ENCODE results near the gene USP2.
"Not testable (repeated sequence)": the region's sequence is repeated elsewhere in the genome, so short reads cannot be mapped to it uniquely, and the experiment has no call there.

USP2 gene

DNA sequence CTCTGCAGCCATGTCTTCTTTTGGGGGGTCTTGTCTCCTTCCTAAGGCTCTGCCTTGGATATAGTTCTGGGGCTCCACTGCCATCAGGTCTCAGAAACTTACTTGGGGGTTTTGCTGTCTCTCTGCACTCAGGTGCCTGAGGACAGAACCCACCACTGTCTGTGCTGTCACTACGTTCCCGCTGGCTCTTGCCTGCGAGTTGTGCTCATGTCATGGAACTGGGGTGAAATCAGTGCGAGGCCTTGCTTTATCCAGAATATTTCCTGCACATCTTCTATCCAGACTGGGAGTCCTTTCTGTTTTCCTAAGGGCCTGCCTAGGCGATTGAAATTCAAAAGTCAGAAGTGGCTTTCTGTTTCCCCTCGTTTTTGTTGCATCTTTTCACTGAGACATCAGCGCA, 6.6 kb upstream of the USP2 start:
- Histone ChIP-seq H3K9me3 (ENCODE audit: control insufficient read depth in 1 of 2, low read length in 2 of 2) (no peaks in the 10 kb centered on the region), H3K27ac (ENCODE audit: low read length) (no peak overlapping the region), H3K27me3 (ENCODE audit: low read depth, low read length) (no peaks in the 10 kb centered on the region), H3K4me3 (ENCODE audit: low read depth in 1 of 2, low read length in 2 of 2) (no peak overlapping the region), H3K36me3 (ENCODE audit: control insufficient read depth in 1 of 2, insufficient read depth in 2 of 2, low read length in 2 of 2) (no peaks in the 10 kb centered on the region), H3K4me1 (ENCODE audit: control insufficient read depth in 1 of 2, insufficient read depth in 2 of 2, low read length in 2 of 2) (no peaks in the 10 kb centered on the region)

- H3K36me3 ChIP-seq (ENCODE audit: control insufficient read depth in 1 of 2, insufficient read depth in 2 of 2, low read length in 2 of 2), result no peaks in the 10 kb centered on the region
- no peak overlapping the region for H3K27ac ChIP-seq (ENCODE audit: low read length)
- H3K4me1 ChIP-seq (ENCODE audit: control insufficient read depth in 1 of 2, insufficient read depth in 2 of 2, low read length in 2 of 2), result peaks cover 4 to 12% of the 10 kb centered on the region in 2 donors
- H3K9me3 ChIP-seq (ENCODE audit: control insufficient read depth in 1 of 2, low read length in 2 of 2), result no peaks in the 10 kb centered on the region
- H3K4me3 ChIP-seq (ENCODE audit: low read depth in 1 of 2, low read length in 2 of 2), result no peak overlapping the region
- no peaks in the 10 kb centered on the region for H3K27me3 ChIP-seq (ENCODE audit: low read depth, low read length)
These were observed 2.8 kb upstream of the USP2 start for GRCh38 chr11:119384332-119384731.

GRCh38 chr11:119382513-119382912, 1.0 kb upstream of the USP2 start:
- H3K4me3 ChIP-seq (ENCODE audit: low read depth in 1 of 2, low read length in 2 of 2), result peak overlapping the region in 1 of 2 donors; percentile 68
- not testable (repeated sequence) for H3K36me3 ChIP-seq (ENCODE audit: control insufficient read depth in 1 of 2, insufficient read depth in 2 of 2, low read length in 2 of 2); H3K27ac ChIP-seq (ENCODE audit: low read length); H3K27me3 ChIP-seq (ENCODE audit: low read depth, low read length); H3K9me3 ChIP-seq (ENCODE audit: control insufficient read depth in 1 of 2, low read length in 2 of 2)
- peaks cover 4 to 12% of the 10 kb centered on the region in 2 donors for H3K4me1 ChIP-seq (ENCODE audit: control insufficient read depth in 1 of 2, insufficient read depth in 2 of 2, low read length in 2 of 2)

- Histone ChIP-seq H3K4me3 (ENCODE audit: low read depth in 1 of 2, low read length in 2 of 2) (peak overlapping the region; percentile 65 to 68), H3K36me3 (ENCODE audit: control insufficient read depth in 1 of 2, insufficient read depth in 2 of 2, low read length in 2 of 2) (no peaks in the 10 kb centered on the region), H3K27me3 (ENCODE audit: low read depth, low read length) (no peaks in the 10 kb centered on the region), H3K9me3 (ENCODE audit: control insufficient read depth in 1 of 2, low read length in 2 of 2) (no peaks in the 10 kb centered on the region), H3K27ac (ENCODE audit: low read length) (peak overlapping the region; percentile 30), H3K4me1 (ENCODE audit: control insufficient read depth in 1 of 2, insufficient read depth in 2 of 2, low read length in 2 of 2) (peaks cover 4 to 16% of the 10 kb centered on the region in 2 donors)
These were observed 611 bp upstream of the USP2 start for GRCh38 chr11:119382101-119382500.

DNA sequence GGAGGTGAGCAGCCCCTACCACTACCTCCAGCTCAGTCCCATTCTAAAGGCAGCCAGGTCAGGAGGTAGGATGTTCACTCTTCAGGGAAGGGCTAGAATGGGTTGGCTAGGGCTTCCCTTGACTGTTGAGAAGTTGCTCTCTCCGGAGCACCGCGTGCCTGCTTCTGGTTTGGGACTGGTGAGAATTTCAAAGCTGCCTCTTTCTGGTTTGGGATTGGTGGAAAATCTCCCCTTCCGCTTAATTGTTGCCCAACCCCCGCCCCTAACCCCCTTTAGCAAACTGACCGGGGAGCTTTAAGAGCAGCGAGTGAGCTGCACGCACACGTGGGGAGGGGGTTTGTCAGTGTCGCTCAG, 686 bp downstream of the USP2 start:
- no peak overlapping the region for H3K27ac ChIP-seq (ENCODE audit: low read length)

DNA sequence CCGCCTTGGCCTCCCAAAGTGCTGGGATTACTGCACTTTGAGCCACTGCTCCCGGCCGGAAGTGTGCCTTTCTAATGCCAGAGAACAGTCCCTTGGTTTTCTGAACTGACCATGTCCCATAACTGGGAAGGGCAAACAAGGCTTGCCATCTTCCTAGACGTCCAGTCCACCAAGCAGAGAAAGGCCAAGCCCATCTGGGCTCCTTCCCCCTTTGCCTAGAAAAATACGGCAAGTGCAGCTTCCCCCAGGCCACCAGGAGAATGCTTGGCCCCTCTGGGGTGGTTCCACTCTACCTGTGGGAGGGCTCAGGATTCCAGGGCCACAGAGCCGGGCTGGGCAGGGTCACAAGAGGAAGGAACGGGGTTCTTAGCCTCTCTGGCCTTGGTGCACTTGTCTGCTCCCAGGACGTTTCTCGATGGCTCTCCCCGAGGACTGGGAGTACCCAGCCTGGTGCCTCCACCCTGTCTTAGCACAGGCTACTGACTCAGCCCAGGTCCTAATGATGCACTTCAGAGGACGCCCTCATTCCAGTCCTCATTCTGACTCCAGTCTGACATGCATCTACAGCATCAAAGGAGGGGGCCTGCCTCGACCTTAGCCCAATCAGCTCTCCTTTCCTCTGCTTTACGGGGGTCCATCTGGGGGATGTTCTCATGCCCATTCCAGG, 1.2 kb downstream of the USP2 start:
- Histone ChIP-seq H3K4me1 (ENCODE audit: control insufficient read depth in 1 of 2, insufficient read depth in 2 of 2, low read length in 2 of 2) (peaks cover 4 to 27% of the 10 kb centered on the region in 2 donors), H3K27ac (ENCODE audit: low read length) (no peak overlapping the region)

More for the DNA sequence above, 686 bp downstream of the USP2 start:
- no peaks in the 10 kb centered on the region for H3K36me3 ChIP-seq (ENCODE audit: control insufficient read depth in 1 of 2, insufficient read depth in 2 of 2, low read length in 2 of 2)
- H3K4me1 ChIP-seq (ENCODE audit: control insufficient read depth in 1 of 2, insufficient read depth in 2 of 2, low read length in 2 of 2), result peaks cover 4 to 25% of the 10 kb centered on the region in 2 donors
- no peaks in the 10 kb centered on the region for H3K9me3 ChIP-seq (ENCODE audit: control insufficient read depth in 1 of 2, low read length in 2 of 2)
- no peaks in the 10 kb centered on the region for H3K27me3 ChIP-seq (ENCODE audit: low read depth, low read length)
- H3K4me3 ChIP-seq (ENCODE audit: low read depth in 1 of 2, low read length in 2 of 2), result peak overlapping the region; percentile 68 to 79

GRCh38 chr11:119378851-119379465, 2.5 kb downstream of the USP2 start:
- Histone ChIP-seq H3K9me3 (ENCODE audit: control insufficient read depth in 1 of 2, low read length in 2 of 2) (no peaks in the 10 kb centered on the region), H3K27ac (ENCODE audit: low read length) (no peak overlapping the region), H3K36me3 (ENCODE audit: control insufficient read depth in 1 of 2, insufficient read depth in 2 of 2, low read length in 2 of 2) (no peaks in the 10 kb centered on the region), H3K27me3 (ENCODE audit: low read depth, low read length) (no peaks in the 10 kb centered on the region), H3K4me3 (ENCODE audit: low read depth in 1 of 2, low read length in 2 of 2) (no peak overlapping the region), H3K4me1 (ENCODE audit: control insufficient read depth in 1 of 2, insufficient read depth in 2 of 2, low read length in 2 of 2) (peaks cover 7 to 41% of the 10 kb centered on the region in 2 donors)

More for the DNA sequence above, 1.2 kb downstream of the USP2 start:
- H3K9me3 ChIP-seq (ENCODE audit: control insufficient read depth in 1 of 2, low read length in 2 of 2), result no peaks in the 10 kb centered on the region
- no peaks in the 10 kb centered on the region for H3K27me3 ChIP-seq (ENCODE audit: low read depth, low read length)
- H3K36me3 ChIP-seq (ENCODE audit: control insufficient read depth in 1 of 2, insufficient read depth in 2 of 2, low read length in 2 of 2), result no peaks in the 10 kb centered on the region
- peak overlapping the region; percentile 68 to 79 for H3K4me3 ChIP-seq (ENCODE audit: low read depth in 1 of 2, low read length in 2 of 2)

DNA sequence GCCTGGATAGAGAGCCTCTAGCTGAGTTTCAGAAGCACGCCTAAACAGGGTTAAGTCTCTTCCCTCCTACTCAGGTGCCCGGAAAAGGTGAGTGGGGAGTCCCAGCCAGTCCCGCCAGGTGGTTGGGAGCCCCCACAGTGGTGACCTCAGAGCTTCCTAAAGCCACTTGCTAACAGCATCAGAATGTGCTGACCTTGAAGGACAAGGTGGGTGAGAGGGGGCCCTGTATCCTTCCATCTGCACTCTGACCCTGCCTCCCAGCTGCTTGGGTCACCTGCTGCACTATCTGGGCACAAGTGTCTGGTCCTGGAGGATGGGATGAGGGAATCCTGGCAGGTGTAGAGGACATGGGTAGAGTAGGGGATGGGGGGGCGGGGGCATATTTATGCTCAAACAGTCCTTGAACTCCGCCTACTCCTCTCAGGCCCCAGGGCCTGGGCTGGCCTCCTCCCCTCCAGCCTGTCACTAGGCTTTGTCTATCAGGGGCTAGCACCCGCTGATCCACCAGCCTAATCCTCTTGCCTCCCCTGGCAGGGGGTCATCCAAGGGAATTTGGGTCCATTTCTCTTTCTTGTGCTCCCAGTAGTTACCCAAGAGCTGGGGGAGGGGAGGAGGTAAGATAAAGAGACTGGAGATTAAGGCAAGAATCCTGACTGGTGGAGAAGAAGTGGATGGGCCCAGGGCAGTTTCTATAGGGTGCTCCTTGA, 3.4 kb downstream of the USP2 start:
- Histone ChIP-seq H3K4me3 (ENCODE audit: low read depth in 1 of 2, low read length in 2 of 2) (no peak overlapping the region), H3K36me3 (ENCODE audit: control insufficient read depth in 1 of 2, insufficient read depth in 2 of 2, low read length in 2 of 2) (no peaks in the 10 kb centered on the region), H3K27me3 (ENCODE audit: low read depth, low read length) (no peaks in the 10 kb centered on the region), H3K4me1 (ENCODE audit: control insufficient read depth in 1 of 2, insufficient read depth in 2 of 2, low read length in 2 of 2) (peaks cover 7 to 42% of the 10 kb centered on the region in 2 donors), H3K9me3 (ENCODE audit: control insufficient read depth in 1 of 2, low read length in 2 of 2) (no peaks in the 10 kb centered on the region), H3K27ac (ENCODE audit: low read length) (no peak overlapping the region)

DNA sequence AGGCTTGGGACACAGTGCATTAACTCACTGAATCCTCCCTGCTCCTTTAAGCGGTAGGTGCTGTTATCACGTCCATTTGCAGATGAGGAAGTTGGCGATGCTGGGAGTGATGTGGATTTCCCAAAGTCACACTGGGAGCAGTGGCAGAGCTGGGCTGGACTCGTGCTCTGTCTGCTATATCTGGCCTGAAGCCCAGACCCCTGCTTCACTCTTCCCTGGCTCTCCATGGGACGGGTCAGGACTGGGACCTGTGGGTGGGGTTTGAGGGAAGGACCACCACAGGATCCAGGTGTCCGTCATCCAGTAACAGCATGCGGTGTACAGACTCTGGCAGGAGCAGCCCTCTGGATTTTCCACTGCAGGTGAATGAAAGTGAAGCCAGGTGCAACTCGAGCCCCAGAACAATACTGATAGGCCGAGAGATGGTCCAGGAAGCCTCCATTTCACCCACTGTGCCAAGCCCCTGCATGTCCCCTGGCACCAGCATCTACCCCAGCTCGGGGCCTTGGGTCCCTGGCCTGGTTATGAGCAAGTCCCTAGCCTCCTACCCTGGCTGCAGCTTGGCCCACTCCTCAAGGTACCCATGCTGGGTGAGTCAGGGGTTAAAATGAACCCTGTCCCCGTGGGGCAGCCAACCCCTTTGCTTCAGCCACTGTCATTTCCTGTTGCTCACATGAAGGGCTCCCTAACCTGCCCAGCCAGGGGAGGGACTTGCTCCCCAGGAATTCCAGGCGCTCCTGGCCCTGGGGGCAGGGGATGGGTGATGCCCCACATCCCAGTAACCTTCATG, 4.2 kb downstream of the USP2 start:
- Histone ChIP-seq H3K27ac (ENCODE audit: low read length) (no peak overlapping the region), H3K9me3 (ENCODE audit: control insufficient read depth in 1 of 2, low read length in 2 of 2) (no peaks in the 10 kb centered on the region), H3K36me3 (ENCODE audit: control insufficient read depth in 1 of 2, insufficient read depth in 2 of 2, low read length in 2 of 2) (no peaks in the 10 kb centered on the region), H3K4me3 (ENCODE audit: low read depth in 1 of 2, low read length in 2 of 2) (no peak overlapping the region), H3K27me3 (ENCODE audit: low read depth, low read length) (no peaks in the 10 kb centered on the region), H3K4me1 (ENCODE audit: control insufficient read depth in 1 of 2, insufficient read depth in 2 of 2, low read length in 2 of 2) (peaks cover 7 to 42% of the 10 kb centered on the region in 2 donors)

- Histone ChIP-seq H3K27ac (ENCODE audit: low read length) (peak overlapping the region; percentile 19), H3K4me1 (ENCODE audit: control insufficient read depth in 1 of 2, insufficient read depth in 2 of 2, low read length in 2 of 2) (peaks cover 7 to 37% of the 10 kb centered on the region in 2 donors)
These were observed 5.2 kb downstream of the USP2 start for GRCh38 chr11:119376197-119376847.

More at GRCh38 chr11:119376197-119376847, 5.2 kb downstream of the USP2 start:
- H3K36me3 ChIP-seq (ENCODE audit: control insufficient read depth in 1 of 2, insufficient read depth in 2 of 2, low read length in 2 of 2), result no peaks in the 10 kb centered on the region
- H3K4me3 ChIP-seq (ENCODE audit: low read depth in 1 of 2, low read length in 2 of 2), result peak overlapping the region in 1 of 2 donors; percentile 6
- H3K9me3 ChIP-seq (ENCODE audit: control insufficient read depth in 1 of 2, low read length in 2 of 2), result no peaks in the 10 kb centered on the region
- no peaks in the 10 kb centered on the region for H3K27me3 ChIP-seq (ENCODE audit: low read depth, low read length)

Measured in muscle layer of duodenum (tissue), 2 donors.